Measurements from ENCODE around the gene MTFR1L.
A peak's percentile ranks its signal among the peaks of the same experiment; 100 is the strongest.
"Not testable (repeated sequence)": the region's sequence is repeated elsewhere in the genome, so short reads cannot be mapped to it uniquely, and the experiment has no call there.

Gene MTFR1L

GRCh38 chr1:25829046-25829445 lies 9.3 kb downstream of the MTFR1L start:
- no peak for DNase-seq

DNA sequence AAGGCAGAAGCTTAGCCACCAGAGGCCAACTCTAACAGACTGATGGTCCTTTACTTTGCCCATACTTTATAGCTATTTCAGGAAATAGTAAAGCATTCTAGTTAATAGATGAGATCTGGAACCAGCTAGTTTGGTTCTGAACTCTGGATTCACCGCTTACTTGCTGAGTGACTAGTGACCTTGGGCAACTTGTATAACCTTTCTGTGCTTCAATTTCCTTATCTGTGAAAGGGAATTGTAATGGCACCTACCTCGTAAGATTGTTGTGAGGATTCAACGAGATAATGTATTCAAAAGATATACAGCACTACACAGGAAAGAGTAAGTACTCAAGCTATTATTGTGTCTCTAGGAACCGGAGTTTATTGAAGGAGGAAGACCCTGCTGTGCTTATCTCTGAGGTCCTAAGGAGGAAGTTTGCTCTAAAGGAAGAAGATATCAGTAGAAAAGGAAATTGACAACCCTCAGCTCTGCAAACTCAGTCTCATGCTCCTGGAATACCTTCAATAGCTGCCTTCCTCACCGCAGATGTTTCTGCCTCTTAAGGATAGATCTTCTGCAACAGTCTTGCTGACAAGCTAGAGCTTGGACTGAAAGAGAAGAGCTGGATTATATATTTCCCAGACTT lies 11.9 kb downstream of the MTFR1L start:
- no peak for DNase-seq

- no peak for DNase-seq
Observed at GRCh38 chr1:25832336-25833037, 12.7 kb downstream of the MTFR1L start.

GRCh38 chr1:25833158-25833557 lies 13.4 kb downstream of the MTFR1L start:
- DNase-seq, result no peak

DNA sequence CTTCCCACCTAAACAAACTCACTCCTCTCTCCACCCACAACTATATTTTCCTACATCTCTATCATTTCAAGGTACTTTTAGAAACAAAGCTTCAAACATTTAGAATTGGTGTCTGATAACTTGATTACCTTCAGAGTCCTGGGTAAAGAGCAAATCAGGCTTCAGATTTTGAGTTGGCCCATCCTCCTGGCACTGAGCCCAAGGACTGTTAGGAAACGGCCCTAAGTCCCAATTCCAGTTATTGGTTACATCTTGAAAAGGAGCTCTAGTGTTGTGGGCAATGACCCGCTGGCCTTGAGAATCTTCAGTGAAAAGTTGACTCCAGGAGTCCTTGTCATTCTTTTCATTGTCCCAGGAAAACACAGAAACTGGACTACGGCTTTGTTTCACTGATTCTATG lies 15.1 kb downstream of the MTFR1L start:
- no peak for DNase-seq

GRCh38 chr1:25836695-25837094 lies 16.9 kb downstream of the MTFR1L start:
- no peak for DNase-seq

DNA sequence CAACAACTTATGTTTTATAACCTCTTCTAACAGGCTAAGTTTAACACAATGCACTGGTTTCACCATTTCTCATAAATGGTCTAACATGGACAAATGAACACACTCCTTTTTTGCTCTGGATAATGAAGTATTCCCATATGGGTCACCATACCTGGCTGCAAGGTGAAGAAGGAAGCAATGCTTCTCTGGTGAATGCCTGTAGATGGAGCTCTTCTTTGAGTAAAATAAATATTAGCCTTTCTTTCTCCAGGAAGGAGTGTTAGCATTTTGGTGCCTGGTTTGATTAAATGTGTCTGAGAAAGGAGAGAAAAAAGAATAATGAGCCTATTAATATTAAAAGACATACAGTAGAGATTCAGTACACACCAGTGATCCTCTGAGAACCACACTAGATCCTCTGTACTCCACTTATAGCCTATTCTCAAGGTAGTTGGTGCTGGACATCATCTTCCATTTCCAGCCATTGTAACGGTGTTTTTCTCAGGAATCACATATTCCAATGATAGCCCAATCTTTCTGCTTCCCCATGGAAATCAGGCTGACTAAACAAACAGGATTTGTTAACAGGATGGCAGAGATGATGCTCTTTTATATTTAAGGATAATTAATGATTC lies 17.6 kb downstream of the MTFR1L start:
- DNase-seq, result no peak

DNA sequence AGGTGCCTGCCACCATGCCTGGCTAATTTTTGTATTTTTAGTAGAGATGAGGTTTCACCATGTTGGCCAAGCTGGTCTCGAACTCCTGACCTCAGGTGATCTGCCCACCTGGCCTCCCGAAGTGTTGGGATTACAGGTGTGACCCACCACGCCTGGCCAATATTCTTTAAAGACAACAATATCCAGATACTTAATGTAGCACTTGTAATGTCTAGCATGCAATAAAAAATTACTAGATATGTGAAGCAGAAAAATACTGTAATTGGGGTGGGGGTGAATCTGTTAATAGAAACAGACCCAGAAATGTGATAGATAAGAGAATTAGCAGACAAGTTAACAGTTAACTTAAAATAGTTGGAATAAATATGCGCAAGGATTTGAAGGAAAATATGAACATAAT lies 20.1 kb downstream of the MTFR1L start:
- DNase-seq, result not testable (repeated sequence)

- no peak for DNase-seq
Observed at GRCh38 chr1:25843483-25843882, 23.7 kb downstream of the MTFR1L start.

DNA sequence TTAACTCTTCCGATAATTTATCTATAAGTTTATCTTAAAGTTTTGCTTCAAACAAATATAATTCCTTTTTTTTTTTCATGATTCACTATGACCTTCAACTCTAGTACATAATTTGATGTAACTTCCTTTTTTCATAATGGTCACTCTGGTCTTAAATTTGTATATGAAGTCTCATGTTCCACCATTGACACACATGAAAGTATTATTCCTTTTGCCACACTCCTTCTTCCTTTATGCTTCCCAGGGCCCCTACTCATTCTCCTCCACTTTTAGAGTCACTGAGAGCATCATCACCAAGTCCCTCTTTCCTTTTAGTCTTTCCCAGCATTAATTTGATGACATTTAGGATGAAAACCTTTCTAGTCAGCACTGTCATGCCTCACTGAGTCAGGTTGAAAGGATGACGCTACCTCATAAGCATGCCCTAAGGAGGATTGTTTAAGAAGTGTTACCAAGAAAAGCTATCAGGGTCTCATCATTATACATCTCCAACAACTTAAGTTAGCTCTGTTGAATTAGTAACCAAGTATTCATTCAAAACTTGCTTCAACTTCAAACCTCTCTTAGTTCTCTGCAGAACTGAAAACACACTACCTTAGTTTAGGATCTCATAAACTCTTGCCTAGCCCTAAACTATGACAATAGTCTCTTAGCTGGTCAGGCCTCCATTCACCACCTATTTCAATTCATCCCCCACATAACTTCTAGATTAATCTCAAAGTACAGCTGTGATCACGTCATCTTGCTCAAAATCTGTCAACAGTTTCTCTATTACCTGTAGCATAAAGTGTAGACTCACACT lies 25.0 kb downstream of the MTFR1L start:
- no peak for DNase-seq

DNA sequence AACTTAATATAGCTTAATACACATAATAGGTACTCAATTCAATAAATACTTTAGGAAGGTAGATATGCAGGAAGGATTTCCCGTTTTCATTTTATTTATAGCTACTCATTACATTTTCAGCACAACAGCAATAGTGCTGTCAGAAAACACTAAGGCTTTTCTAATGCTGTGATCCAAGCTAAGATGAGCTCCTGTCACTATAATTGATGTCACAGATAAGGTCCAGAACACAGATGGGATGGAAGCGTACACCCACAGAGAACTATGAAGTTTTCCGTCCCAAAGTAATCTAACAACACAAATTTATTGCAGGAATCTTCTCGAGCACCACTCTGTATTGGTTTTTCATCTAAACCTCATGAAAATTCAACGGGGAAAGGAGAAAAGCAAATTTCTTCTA lies 25.9 kb downstream of the MTFR1L start:
- no peak for DNase-seq

GRCh38 chr1:25847929-25848328 lies 28.2 kb downstream of the MTFR1L start:
- DNase-seq, result no peak

DNA sequence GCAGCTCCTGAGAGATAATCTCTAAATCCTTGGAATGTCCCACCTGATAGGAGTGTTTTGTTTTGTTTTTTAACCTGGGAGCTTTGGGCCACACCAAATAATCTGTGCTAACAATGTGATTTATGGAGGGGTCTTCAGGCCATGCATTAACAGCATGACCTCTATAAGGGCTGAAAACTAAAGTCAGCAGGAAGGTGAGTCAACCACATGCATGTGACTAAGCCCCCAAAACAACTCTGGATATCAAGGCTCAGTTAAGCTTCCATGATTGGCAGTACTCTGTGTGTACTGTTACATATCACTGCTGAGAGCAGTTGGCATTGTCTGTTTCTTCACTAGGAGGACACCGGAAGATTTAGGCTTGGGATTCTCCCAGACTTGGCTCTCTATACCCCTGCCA lies 28.8 kb downstream of the MTFR1L start:
- no peak for DNase-seq

GRCh38 chr1:25854554-25854953 lies 34.8 kb downstream of the MTFR1L start:
- no peak for DNase-seq

DNA sequence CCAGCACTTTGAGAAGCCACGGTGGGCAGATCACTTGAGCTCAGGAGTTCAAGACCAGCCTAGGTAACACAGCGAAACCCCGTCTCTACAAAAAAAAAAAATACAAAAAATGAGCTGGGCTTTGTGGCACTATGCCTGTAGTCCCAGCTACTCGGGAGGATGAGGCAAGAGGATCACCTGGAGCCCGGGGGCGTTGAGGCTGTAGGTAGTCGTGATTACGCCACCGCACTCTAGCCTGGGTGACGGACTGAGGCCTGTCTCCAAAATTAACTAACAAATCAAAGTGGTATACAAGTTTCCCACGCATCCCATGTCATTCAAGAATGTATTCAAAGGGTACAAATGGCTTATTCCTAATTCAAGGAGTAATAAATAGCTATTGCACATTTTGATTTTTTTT lies 37.1 kb downstream of the MTFR1L start:
- no peak for DNase-seq

DNA sequence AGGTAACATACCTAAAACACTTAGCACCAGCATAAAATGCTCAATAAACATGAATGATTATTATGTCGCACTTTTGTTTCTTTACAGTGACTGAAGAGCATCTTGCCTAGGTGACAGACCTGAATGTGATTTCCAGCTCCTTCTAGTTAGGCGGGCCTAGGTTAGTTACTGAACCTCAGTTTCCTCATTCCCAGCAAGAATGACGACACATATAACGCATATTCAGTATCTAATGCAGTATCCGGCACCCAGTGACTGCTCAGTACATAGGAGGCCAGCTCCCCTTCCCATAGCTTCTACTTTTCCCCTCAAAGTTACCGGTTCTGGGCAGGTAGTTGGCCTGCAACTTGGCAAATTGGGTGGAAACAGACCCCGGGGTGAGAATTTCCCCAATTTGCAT lies 38.7 kb downstream of the MTFR1L start:
- no peak for DNase-seq

DNA sequence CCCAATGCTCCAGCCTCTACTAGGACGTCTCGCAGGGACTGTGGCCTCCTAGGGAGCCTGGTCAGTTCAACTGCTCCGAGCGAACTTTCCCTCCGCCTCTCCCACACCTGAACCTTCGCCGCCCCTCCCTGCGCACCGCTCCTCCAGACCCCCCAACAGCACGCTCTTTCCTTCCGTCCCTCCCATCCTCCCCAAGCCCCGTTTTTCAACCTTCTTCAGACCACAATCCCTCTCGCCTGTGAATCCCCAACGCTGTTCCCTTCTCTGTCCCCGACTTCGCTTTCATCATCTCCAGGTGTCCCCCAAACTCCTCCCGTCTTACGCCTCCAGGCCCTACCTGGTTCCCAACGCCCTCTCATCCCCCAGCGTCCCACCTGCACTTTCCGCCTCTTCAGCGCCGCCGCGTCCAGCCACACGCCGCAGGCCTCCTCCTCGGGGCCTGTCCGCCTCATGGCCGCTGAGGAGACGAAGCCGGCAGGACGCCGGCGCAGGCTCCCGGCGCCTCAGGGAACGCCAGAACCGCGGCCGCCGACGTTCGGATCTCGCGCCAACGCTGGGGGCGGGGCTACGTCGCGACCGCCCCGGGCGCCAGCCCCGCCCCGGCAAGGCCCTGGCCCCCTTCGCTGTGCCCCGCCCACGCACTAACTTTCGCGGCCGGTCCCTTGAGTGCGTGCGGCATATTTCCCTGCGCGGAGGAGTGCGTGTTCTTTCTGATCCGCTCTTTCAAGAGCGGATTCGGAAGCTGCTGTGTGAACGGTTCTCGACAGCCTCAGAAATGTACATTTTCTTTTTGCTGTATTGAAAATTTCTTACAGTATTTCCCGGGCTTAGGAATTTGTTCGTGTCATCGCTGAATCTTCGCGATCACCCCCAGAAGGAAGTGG lies 39.4 kb downstream of the MTFR1L start, which contains the start of gene AUNIP:
TSS of gene AUNIP (minus strand) at position 552 of the 884 bp plus-strand sequence. CDS start at position 452, 100 bp downstream.
- peak; percentile 51 for DNase-seq

DNA sequence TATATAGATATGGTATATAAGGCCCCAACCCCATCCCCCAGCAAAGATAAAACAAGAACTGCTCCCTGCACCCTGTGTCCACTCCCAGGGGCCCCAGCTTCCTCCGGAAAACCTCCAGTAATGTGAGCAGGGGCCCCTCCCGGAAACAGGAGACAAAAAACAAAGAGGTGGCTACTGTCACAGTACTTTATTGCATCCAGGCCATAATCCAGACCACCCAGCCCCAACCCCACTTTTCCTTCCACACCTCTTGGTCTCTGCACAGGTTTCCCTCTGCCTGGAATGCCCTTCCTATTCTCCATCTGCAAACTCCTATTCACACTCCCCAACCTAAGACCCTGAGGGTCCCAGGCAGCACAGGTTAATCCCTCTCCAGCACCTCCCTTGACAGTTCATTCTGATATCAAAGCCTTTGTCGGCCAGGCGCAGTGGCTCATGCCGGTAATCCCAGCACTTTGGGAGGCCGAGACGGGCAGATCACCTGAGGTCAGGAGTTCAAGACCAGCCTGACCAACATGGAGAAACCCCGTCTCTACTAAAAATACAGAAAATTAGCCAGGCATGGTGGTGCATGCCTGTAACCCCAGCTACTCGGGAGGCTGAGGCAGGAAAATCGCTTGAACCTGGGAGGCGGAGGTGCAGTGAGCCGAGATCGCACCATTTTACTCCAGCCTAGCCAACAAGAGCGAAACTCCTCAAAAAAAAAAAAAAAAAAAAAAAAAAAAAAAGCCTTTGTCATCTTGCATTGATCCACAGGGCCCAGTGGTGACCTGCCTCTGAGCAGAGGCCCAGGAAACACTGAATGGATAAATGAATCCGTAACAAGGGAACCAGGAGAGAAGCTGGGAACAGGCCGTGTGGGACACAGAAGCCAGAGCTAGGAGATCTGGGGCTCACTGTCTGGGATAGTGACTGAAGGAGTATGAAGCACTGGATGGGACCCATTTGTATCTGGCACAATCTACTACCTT lies 41.8 kb downstream of the MTFR1L start:
- DNase-seq, result no peak

DNA sequence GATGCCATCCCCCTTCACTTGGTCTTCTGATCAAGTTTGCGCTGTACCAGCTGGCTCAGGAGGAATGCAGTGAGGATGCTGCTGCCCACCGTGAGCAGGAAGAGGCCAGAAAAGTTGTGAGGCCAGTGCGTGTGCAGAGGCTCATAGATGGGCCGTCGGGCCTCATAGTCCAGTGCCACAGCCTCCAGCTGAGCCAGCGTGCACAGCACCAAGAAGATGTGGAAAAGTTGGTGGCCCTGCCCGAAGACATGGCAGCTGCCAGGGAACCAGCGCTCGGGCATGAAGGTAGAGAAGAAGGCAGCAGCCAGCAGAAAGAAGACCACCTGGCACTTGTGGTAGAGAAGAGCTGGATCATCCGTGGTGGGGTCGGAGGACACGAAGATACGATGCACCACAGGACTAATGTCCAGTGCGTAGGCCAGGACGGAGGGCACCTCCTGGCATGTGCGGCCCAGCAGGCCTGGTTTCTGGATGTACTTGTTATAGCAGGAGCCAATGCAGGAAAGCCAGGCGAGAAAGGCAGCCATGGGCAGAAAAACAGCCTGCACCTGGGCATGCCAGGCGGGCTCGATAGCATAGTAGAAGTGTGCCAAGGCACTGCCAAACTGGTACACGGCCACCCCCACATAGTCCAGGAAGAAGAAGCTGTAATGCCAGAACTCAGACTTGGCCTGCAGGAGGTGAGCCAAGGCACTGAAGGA lies 43.2 kb downstream of the MTFR1L start:
- DNase-seq, result no peak

DNA sequence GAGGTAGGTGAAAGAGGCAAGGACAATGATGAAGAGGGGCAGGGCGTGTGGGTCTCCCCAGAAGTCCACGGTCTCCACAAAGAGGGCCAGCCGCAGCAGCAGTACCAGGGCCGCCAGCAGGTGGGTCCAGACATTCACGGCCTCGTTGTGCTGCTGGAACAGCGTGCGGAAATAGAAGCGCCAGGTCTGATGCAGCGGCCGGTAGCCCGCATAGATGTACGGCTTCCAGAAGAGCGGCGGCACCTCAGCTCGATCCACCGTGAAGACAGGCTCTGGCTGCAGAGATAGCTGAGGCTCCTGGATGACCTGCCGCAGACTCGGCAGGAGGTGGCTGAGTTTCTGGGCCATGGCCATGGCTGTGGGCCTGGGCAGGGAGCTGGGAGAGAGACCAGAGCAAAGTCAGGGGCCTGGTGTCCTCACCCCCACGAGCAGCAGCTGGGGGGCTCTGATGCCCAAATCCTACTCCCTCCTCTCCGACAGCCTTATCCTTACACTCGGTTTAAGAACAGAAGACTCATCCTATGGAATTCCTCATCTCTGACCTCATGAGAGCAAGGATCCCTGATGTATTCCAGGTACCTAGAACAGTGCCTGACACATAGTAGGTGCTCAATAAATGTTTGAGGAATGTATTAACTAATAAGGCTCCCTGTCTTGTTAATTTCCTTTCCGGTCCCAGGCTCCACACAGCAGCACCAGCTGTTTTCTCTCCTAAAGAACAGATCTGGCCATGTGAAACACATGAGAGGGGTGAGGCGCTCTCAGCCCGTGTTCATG lies 43.9 kb downstream of the MTFR1L start:
- DNase-seq, result no peak
